Measurements from ENCODE around the gene B4GALNT1.
"Not testable (repeated sequence)": the region's sequence is repeated elsewhere in the genome, so short reads cannot be mapped to it uniquely, and the experiment has no call there.

The B4GALNT1 gene

GRCh38 chr12:57632958-57633840 is at the start of gene B4GALNT1:
B4GALNT1 (minus strand) TSS chr12:57633201; CDS start chr12:57632132, 1,069 bp downstream.
- peak; percentile 84 to 97 (median 95) for DNase-seq

- DNase-seq, result no peak
Observed at GRCh38 chr12:57679697-57680096, 46.7 kb upstream of the B4GALNT1 start.

GRCh38 chr12:57677947-57678346 is 44.9 kb upstream of the B4GALNT1 start:
- not testable (repeated sequence) for DNase-seq

GRCh38 chr12:57674691-57675090 is 41.7 kb upstream of the B4GALNT1 start:
- no peak for DNase-seq

GRCh38 chr12:57672801-57673200 is 39.8 kb upstream of the B4GALNT1 start:
- no peak for DNase-seq

DNA sequence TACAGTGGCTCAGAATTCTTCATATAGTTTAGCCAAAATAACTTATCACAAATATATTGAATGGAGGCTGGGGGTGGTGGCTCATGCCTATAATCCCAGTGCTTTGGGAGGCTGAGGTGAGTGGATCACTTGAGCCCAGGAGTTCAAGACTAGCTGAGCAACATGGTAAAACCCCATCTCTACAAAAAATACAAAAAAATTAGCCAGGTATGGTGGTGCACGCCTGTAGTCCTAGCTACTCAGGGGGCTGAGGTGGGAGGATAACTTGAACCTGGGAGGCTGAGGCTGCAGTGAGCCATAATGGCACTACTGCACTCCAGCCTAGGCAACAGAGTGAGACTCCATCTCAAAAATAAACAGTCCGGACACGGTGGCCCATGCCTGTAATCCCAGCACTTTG is 38.8 kb upstream of the B4GALNT1 start:
- not testable (repeated sequence) for DNase-seq

- not testable (repeated sequence) for DNase-seq
Observed at GRCh38 chr12:57669691-57670090, 36.7 kb upstream of the B4GALNT1 start.

GRCh38 chr12:57666897-57667296 is 33.9 kb upstream of the B4GALNT1 start:
- DNase-seq, result no peak

DNA sequence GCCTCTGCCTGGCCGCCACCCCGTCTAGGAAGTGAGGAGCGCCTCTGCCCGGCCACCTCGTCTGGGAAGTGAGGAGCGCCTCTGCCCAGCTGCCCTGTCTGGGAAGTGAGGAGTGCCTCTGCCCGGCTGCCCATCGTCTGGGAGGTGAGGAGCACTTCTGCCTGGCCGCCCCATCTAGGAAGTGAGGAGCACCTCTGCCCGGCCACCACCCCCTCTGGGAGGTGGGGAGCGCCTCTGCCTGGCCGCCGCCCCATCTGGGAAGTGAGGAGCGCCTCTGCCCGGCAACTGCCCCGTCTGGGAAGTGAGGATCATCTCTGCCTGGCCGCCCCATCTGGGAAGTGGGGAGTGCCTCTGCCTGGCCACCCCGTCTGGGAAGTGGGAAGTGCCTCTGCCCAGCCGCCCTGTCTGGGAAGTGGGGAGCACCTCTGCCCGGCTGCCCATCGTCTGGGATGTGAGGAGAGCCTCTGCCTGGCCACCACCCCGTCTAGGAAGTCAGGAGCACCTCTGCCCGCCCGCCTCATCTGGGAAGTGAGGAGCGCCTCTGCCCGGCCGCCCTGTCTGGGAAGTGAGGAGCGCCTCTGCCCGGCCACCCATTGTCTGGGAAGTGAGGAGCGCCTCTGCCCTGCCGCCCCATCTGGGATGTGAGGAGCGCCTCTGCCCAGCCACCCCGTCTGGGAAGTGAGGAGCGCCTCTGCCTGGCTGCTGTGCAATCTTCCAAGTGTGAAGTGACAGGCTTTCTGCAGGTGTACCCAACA is 32.2 kb upstream of the B4GALNT1 start:
- DNase-seq, result not testable (repeated sequence)

GRCh38 chr12:57661376-57661775 is 28.4 kb upstream of the B4GALNT1 start:
- no peak for DNase-seq

GRCh38 chr12:57658890-57659289 is 25.9 kb upstream of the B4GALNT1 start:
- DNase-seq, result no peak

GRCh38 chr12:57657744-57658143 is 24.7 kb upstream of the B4GALNT1 start:
- DNase-seq, result no peak

DNA sequence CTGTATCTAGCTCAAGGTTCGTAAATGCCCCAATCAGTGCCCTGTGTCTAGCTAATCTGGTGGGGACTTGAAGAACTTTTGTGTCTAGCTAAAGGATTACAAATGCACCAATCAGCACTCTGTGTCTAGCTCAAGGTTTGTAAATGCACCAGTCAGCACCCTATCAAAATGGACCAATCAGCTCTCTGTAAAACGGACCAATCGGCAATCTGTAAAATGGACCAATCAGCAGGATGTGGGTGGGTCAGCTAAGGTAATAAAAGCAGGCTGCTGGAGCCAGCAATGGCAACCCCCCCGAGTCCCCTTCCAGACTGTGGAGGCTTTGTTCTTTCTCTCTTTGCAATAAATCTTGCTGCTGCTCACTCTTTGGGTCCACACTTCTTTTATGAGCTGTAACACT is 23.4 kb upstream of the B4GALNT1 start:
- DNase-seq, result not testable (repeated sequence)

DNA sequence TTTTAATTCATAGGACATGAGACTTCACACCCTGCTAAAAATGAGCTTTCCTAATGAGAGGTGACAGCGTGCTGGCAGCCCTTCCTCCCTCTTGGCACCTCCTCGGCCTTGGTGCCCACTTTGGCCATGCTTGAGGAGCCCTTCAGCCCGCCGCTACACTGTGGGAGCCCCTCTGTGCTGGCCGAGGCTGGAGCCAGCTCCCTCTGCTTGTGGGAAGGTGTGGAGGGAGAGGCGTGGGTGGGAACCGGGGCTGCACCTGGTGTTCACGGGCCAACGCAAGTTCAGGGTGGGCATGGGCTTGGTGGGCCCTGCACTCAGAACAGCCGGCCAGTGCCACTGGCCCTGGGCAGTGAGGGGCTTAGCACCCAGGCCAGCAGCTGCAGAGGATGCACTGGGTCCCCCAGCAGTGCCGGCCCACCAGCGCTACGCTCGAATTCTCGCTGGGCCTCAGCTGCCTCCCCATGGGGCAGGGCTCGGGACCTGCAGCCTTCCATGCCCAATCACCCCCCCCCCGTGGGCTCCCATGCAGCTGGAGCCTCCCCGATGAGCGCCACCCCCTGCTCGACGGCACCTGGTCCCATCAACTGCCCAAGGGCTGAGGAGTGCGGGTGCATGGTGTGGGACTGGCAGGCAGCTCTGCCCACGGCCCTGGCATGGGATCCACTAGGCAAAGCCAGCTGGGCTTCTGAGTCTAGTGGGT is 22.7 kb upstream of the B4GALNT1 start:
- DNase-seq, result no peak

DNA sequence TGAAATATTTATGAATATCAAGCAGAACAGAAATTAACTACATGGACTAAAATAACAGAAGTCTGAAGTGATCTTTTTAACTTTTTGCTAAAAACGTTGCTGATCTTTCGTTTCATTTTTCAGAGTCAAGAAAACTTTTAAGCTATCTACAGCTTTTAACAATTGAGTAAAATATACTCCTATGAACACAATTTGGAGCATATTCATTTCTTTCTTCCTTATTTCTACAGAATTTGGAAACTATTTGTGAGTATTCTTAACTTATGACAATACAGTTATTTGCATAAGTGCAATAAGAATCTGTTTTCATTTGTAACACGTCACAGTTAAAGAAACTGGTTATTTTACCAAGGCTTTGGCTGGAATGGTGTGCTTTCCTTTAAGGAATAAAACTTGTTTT is 21.0 kb upstream of the B4GALNT1 start:
- DNase-seq, result no peak

DNA sequence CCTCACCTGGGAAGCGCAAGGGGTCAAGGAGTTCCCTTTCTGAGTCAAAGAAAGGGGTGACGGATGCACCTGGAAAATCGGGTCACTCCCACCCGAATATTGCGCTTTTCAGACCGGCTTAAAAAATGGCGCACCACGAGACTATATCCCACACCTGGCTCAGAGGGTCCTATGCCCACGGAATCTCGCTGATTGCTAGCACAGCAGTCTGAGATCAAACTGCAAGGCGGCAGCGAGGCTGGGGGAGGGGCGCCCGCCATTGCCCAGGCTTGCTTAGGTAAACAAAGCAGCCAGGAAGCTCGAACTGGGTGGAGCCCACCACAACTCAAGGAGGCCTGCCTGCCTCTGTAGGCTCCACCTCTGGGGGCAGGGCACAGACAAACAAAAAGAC is 13.7 kb upstream of the B4GALNT1 start:
- not testable (repeated sequence) for DNase-seq

DNA sequence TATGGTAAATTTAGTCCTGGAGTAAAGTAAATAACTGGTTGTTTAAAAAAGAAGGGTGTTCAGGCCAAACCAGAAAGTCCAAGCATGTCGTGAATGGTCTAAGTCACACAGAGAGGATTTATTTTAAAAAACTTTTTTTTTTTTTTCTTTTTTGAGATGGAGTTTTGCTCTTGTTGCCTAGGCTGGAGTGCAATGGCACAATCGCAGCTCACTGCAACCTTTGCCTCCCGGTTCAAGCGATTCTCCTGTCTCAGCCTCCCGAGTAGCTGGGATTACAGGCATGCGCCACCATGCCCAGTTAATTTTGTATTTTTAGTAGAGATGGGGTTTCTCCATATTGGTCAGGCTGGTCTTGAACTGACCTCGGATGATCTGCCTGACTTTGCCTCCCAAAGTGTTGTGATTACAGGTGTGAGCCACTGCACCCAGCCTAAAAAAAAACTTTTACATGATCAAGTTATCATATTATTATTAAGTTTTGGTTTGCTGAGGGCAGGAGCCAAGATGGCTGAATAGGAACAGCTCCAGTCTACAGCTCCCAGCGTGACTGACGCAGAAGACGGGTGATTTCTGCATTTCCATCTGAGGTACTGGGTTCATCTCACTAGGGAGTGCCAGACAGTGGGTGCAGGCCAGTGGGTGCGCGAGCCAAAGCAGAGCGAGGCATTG is 13.1 kb upstream of the B4GALNT1 start:
- DNase-seq, result peak in 2 of 3 experiments; percentile 24 to 34

DNA sequence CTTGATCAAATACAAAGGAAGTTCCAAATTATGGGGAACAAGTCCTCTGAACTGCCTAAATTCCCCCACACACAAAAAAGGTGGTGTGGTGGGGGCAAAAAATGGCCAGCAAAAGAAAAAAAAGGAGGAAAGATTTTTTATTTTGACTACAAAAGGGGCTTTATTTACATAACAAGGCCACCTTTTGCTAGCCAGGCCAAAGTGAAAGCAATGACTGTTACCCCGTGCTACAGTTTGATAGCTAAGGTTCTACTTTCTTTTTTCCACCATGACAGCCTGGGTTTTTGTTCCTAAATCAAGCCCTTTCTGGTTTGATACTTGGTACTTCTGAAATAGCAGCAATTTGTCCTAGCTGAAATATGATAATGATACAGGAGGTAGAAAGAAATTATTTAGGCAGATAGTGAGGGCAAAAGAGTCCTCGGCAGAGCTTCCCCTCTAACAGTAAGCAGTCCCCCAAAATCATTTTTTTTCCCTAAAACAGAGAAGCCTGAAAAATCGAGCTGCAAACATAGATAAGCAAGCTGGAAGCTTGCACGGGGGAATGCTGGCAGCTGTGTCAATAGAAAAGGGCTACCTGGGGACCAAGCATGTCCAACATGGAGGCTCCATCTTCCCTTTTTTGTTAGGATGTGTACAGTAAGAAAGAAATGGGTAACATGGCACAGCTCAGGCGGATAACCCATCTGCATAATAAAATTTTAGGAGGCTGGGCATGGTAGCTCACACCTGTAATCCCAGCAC is 8.9 kb upstream of the B4GALNT1 start:
- DNase-seq, result no peak

DNA sequence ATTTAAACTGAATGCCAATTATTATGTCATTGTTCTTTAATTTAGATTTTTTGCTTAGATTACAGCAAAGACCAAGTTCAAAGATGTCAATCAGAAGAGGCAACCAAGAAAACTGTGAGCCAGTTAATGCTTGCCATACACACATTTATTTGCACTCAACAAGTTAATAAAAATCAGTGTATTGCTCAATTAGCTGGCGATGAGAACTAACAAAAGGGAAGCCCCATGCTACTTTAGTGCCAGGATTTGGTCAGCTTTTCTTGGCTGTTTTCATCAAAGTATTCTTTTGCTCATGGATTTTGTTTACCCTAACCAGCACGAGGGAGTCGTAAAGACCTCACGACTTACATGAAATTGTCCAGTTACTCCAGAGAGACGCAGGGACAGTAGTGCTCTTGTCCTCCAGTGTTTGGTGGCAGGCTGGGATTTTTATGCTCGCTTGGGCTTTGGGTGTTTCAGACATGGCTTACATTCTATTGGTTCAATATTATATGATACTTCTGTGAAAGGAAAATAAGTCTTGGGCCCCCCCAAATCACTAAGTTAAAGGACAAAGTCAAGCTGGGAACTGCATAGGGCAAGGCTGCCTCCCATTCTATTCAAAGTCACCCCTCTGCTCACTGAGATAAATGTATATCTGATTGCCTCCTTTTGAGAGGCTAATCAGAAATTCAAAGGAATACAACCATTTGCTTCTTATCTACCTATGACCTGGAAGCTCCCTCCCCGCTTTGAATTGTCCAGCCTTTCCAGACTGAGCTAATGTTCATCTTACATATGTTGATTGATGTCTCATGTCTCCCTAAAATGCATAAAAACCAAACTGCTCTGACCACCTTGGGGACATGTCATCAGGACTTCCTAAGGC is 7.4 kb upstream of the B4GALNT1 start:
- DNase-seq, result no peak

DNA sequence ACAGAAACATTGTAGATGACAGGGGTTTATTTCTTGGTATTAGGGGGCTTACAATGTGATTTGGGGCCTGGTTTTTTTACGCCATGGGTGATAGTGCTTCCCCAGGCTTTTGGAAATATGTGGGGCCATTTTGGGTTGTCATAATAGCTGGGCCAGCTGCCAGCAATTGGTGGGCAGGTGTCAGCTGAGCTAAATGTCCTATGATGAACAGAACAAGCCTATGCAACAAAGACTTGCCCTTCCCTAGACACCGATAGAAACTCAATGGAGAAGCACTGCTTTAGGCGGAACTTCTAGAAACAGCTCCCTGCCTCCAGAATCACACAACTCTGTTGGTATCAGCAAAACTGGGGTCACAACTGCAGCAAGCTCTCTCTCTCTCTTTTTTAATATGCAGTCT is 5.1 kb upstream of the B4GALNT1 start:
- no peak for DNase-seq

GRCh38 chr12:57637364-57637763 is 4.4 kb upstream of the B4GALNT1 start:
- DNase-seq, result no peak
